Measurements from ENCODE around the gene DGKH. TPM values are rescaled to one million over a fixed set of nuclear protein-coding genes. Genes with fewer than 3 reads are reported as not detected.

The DGKH gene
- total RNA-seq, 1 donor from 2014 or later: 2.2 TPM

DNA sequence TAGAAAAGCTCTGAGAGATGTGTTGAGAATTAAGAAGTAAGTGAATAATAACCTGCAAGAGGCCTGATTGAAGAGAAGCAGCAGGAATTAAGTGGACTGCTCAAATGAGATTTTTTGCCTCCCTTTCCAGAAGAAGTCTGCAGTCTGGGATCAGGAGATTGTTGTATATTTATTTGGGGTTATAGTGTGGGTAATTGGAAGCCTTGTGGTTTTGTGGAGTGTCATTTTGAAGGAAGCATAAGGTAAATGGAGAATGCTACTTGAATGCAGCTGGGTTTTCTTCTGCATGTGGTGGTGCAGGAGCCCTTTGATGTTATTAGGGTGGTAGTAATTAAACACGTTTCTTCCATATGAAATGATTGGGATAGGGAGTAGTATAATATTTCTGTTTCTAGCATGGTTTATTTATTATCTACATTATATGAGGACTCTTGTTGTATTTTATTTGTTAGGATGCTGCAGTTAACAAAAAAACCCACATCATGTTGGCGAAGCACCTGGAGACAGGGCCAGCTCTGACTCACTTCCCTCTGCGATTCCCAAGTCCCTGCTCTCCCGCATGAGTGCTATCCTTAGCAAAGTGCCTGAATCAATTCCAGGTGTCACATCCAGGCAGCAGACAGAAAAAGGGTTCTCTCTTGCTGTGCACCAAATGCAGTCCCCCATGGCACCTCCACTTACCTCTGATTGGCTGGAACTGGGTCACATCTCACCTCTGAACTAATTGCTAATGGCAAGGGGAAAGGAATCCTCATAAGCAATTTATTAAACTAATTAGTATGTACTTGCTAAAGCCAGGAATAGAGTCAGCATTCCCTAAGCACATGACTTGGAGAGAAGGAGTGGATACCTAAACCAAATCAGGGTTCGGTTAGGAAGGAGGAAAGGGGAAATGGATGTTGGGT lies 54.8 kb downstream of the DGKH start:
- TF ChIP-seq, protein P1, sequence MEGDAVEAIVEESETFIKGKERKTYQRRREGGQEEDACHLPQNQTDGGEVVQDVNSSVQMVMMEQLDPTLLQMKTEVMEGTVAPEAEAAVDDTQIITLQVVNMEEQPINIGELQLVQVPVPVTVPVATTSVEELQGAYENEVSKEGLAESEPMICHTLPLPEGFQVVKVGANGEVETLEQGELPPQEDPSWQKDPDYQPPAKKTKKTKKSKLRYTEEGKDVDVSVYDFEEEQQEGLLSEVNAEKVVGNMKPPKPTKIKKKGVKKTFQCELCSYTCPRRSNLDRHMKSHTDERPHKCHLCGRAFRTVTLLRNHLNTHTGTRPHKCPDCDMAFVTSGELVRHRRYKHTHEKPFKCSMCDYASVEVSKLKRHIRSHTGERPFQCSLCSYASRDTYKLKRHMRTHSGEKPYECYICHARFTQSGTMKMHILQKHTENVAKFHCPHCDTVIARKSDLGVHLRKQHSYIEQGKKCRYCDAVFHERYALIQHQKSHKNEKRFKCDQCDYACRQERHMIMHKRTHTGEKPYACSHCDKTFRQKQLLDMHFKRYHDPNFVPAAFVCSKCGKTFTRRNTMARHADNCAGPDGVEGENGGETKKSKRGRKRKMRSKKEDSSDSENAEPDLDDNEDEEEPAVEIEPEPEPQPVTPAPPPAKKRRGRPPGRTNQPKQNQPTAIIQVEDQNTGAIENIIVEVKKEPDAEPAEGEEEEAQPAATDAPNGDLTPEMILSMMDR (IDR thresholded peaks at IDR 0.05): no peak
- CTCF ChIA-PET: interaction anchor here (1.4 kb wide), 1 partner anchor 435 kb away, joined by 3 read pairs; no protein-coding TSS in a partner anchor
- Mint-ChIP-seq H3K36me3 (ENCODE audit: low read depth) (no peaks in the 10 kb centered on the region), H3K4me3 (no peak overlapping the region), H3K9me3 (no peaks in the 10 kb centered on the region), H3K4me1 (no peaks in the 10 kb centered on the region), H3K27ac (no peak overlapping the region), H3K27me3 (no peaks in the 10 kb centered on the region)
- intact Hi-C loops (cut with micrococcal nuclease): no loop called here
- ATAC-seq (ENCODE audit: low read depth): no peak
- POLR2A ChIA-PET: no interaction called here
- no peak for DNase-seq

- ChIA-PET POLR2A (no interaction called here), CTCF (interaction anchor here (11.8 kb wide), 1 partner anchor 439 kb away, joined by 98 read pairs; no protein-coding TSS in a partner anchor)
- DNase-seq: no peak
- no peaks in the 10 kb centered on the region for H3K9me3 Mint-ChIP-seq
- H3K4me1 Mint-ChIP-seq: no peaks in the 10 kb centered on the region
- intact Hi-C loops (cut with micrococcal nuclease): no loop called here
- H3K27ac Mint-ChIP-seq: no peak overlapping the region
- no peak for ATAC-seq (ENCODE audit: low read depth)
- H3K27me3 Mint-ChIP-seq: peaks cover 5% of the 10 kb centered on the region
- TF ChIP-seq, protein P1 (IDR thresholded peaks at IDR 0.05): no peak
- H3K4me3 Mint-ChIP-seq: no peak overlapping the region
- no peaks in the 10 kb centered on the region for H3K36me3 Mint-ChIP-seq (ENCODE audit: low read depth)
Measured at GRCh38 chr13:42106998-42107397, 58.5 kb downstream of the DGKH start.

DNA sequence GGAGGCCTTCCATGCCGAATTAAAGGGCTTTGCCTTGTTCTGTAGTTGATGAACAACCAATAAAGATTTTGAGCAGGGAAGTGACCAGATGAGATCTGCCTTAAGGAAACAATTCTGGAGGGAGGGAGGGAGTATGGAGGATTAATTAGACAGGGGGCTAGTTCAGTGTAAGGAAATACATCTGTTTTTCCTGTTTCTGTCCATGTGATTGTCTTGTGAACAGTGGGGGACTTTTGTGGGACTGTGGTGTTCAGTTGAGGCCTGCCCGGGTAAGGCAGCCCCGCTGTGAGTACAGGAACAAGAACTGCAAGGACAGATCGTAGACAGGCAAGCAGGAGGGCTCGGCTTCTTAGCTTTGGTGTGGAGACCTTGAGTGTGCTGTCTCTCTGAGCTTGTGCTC lies 59.0 kb downstream of the DGKH start:
- no peak for ATAC-seq (ENCODE audit: low read depth)
- Mint-ChIP-seq H3K27me3 (peaks cover 5% of the 10 kb centered on the region), H3K4me3 (no peak overlapping the region), H3K36me3 (ENCODE audit: low read depth) (no peaks in the 10 kb centered on the region), H3K27ac (no peak overlapping the region), H3K9me3 (no peaks in the 10 kb centered on the region), H3K4me1 (no peaks in the 10 kb centered on the region)
- TF ChIP-seq, protein P1 (IDR thresholded peaks at IDR 0.05): no peak
- DNase-seq: no peak
- intact Hi-C loops (cut with micrococcal nuclease): no loop called here
- POLR2A ChIA-PET: no interaction called here
- CTCF ChIA-PET: interaction anchor here (11.8 kb wide), 1 partner anchor 440 kb away, joined by 98 read pairs; no protein-coding TSS in a partner anchor

DNA sequence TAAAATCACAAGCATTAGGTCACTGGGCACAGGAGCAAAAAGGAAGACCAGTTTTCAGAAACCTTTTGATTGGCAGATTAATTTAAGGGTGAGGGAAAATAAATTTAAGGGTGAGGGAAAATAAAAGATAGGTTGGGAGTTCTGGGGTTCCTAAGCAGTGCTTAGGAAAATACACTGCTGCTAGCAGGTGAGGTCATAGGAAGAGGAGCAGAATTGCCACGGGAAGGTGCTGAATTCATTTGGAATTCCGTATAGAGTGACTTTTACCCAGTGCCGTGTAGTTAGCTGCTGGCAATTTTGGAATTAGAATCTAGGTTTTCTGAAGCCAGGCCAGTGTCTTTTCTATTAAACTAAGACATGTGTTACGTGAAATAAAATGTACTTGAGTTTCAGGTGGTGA lies 59.8 kb downstream of the DGKH start:
- no peak for DNase-seq
- Mint-ChIP-seq H3K27me3 (peaks cover 5% of the 10 kb centered on the region), H3K9me3 (no peaks in the 10 kb centered on the region), H3K27ac (no peak overlapping the region), H3K4me1 (no peaks in the 10 kb centered on the region), H3K4me3 (no peak overlapping the region), H3K36me3 (ENCODE audit: low read depth) (no peaks in the 10 kb centered on the region)
- TF ChIP-seq, protein P1 (IDR thresholded peaks at IDR 0.05): no peak
- ATAC-seq (ENCODE audit: low read depth): no peak
- intact Hi-C loops (cut with micrococcal nuclease): no loop called here
- CTCF ChIA-PET: interaction anchor here (11.8 kb wide), 1 partner anchor 441 kb away, joined by 98 read pairs; no protein-coding TSS in a partner anchor
- POLR2A ChIA-PET: no interaction called here

GRCh38 chr13:42109957-42110356 lies 61.5 kb downstream of the DGKH start:
- intact Hi-C loops (cut with micrococcal nuclease): loop anchor here (1.0 to 10.0 kb wide), 9 partner anchors 205 to 1692 kb away; no protein-coding TSS in a partner anchor
- ChIA-PET POLR2A (interaction anchor here (0.6 kb wide), 1 partner anchor 133 kb away, joined by 3 read pairs; no protein-coding TSS in a partner anchor), CTCF (interaction anchor here (0.6 to 11.8 kb wide), 3 partner anchors 50 to 457 kb away, joined by 3 to 98 read pairs (median 3); no protein-coding TSS in a partner anchor)
- no peak overlapping the region for H3K27ac Mint-ChIP-seq
- H3K4me3 Mint-ChIP-seq: no peak overlapping the region
- H3K4me1 Mint-ChIP-seq: no peaks in the 10 kb centered on the region
- no peaks in the 10 kb centered on the region for H3K36me3 Mint-ChIP-seq (ENCODE audit: low read depth)
- no peaks in the 10 kb centered on the region for H3K9me3 Mint-ChIP-seq
- peaks cover 5% of the 10 kb centered on the region for H3K27me3 Mint-ChIP-seq
- ATAC-seq (ENCODE audit: low read depth): no peak
- TF ChIP-seq, protein P1 (IDR thresholded peaks at IDR 0.05): no peak
- DNase-seq: no peak

Measured in activated B cell treated with CpG ODN at 0.5 μM for 24 hours (primary cell).